Osteoblast (primary cell): ENCODE results near the gene UBE2U. TPM values are rescaled to one million over a fixed set of nuclear protein-coding genes. Genes with fewer than 3 reads are reported as not detected.

Experiments
- DNase-seq: peaks from one replicate; pipeline ENCODE4 v3.0.0; 2011; ENCODE audit warnings: low spot score, mixed read lengths; ENCODE audit not compliant: insufficient read length; ENCODE audit errors: missing footprints
- H2AFZ ChIP-seq: 2 replicates; pipeline ENCODE4 v1.6.0; 2011; ENCODE audit warnings: mild to moderate bottlenecking, low read length
- H3K27ac ChIP-seq: 2 replicates; pipeline ENCODE4 v1.5.1; 2011; ENCODE audit warnings: mild to moderate bottlenecking, low read depth, low read length, moderate library complexity
- H3K27me3 ChIP-seq: 2 replicates; pipeline ENCODE4 v1.6.0; 2012; ENCODE audit warnings: mild to moderate bottlenecking, control low read depth, inconsistent platforms, low read length, moderate library complexity; ENCODE audit not compliant: insufficient read depth
- H3K36me3 ChIP-seq: 2 replicates; pipeline ENCODE4 v1.5.1; 2011; ENCODE audit warnings: mild to moderate bottlenecking, low read length, control low read depth, moderate library complexity; ENCODE audit not compliant: insufficient read depth
- H3K4me1 ChIP-seq: 2 replicates; pipeline ENCODE4 v1.5.1; 2011; ENCODE audit warnings: mild to moderate bottlenecking, low read length, control low read depth, moderate library complexity; ENCODE audit not compliant: insufficient read depth
- H3K4me2 ChIP-seq: 2 replicates; pipeline ENCODE4 v1.6.0; 2011; ENCODE audit warnings: mild to moderate bottlenecking, low read length; ENCODE audit not compliant: insufficient read depth
- H3K4me3 ChIP-seq: fragments of 200-600 bp; sonication (generic); 3 replicates; pipeline ENCODE4 v1.5.1; 2012; ENCODE audit warnings: mild to moderate bottlenecking, low read length, inconsistent platforms; ENCODE audit not compliant: insufficient read depth
- H3K79me2 ChIP-seq: 2 replicates; pipeline ENCODE4 v1.6.0; 2012; ENCODE audit warnings: mild to moderate bottlenecking, low read length, control low read depth, inconsistent platforms; ENCODE audit not compliant: insufficient read depth
- H3K9me3 ChIP-seq: 2 replicates; pipeline ENCODE4 v1.5.1; 2011; ENCODE audit warnings: low read depth, low read length, control low read depth
- H4K20me1 ChIP-seq: 2 replicates; pipeline ENCODE4 v1.6.0; 2012; ENCODE audit warnings: mild to moderate bottlenecking, low read length, control low read depth; ENCODE audit not compliant: insufficient read depth
- CTCF ChIP-seq: IDR thresholded peaks from 2 replicates; pipeline ENCODE4 v1.5.1; 2011; ENCODE audit warnings: mild to moderate bottlenecking, low read depth, low read length, moderate library complexity; ENCODE audit errors: extremely low read depth
- total RNA-seq: library from RNA; depleted of rRNA; stranded (reverse); fragments of >200 nt; gene quantifications from 2 replicates; pipeline ENCODE4 v1.2.3, GENCODE V29; 2012

UBE2U gene
- total RNA-seq, 1 donor = not detected

GRCh38 chr1:64194168-64195080 is 9.0 kb upstream of the UBE2U start:
- H3K79me2 ChIP-seq = no peaks in the 10 kb centered on the region
- no peak for DNase-seq
- H3K36me3 ChIP-seq = no peaks in the 10 kb centered on the region
- peak overlapping the region; percentile 86 for H2AFZ ChIP-seq
- H3K27me3 ChIP-seq = no peaks in the 10 kb centered on the region
- H4K20me1 ChIP-seq = no peaks in the 10 kb centered on the region
- no peaks in the 10 kb centered on the region for H3K9me3 ChIP-seq
- H3K4me3 ChIP-seq = no peak overlapping the region
- no peak for TF ChIP-seq CTCF
- H3K4me1 ChIP-seq = peaks cover 11% of the 10 kb centered on the region
- peak overlapping the region; percentile 5 for H3K4me2 ChIP-seq
- H3K27ac ChIP-seq = no peak overlapping the region

DNA sequence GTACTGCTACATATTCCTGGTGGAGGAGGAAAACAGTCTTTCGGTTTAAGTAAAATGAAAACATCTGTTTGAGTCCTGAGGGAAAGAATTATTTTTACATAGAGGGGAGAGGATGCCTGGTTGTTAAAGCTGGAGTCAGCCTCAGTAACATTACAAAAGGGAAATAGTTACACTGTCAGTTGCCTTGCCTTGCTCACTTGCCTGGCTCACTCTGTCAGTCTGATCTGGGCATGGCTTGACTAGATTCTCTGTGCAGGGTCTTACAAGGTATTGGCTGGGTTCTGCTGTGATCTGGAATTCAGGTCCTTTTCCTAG is 8.4 kb upstream of the UBE2U start:
- Histone ChIP-seq H3K27ac (no peak overlapping the region), H3K27me3 (no peaks in the 10 kb centered on the region), H4K20me1 (no peaks in the 10 kb centered on the region), H3K4me2 (peak overlapping the region; percentile 5), H3K79me2 (no peaks in the 10 kb centered on the region), H3K36me3 (no peaks in the 10 kb centered on the region), H2AFZ (peak overlapping the region; percentile 86), H3K4me3 (no peak overlapping the region), H3K4me1 (peaks cover 11% of the 10 kb centered on the region), H3K9me3 (no peaks in the 10 kb centered on the region)
- peak; percentile 86 for DNase-seq
- TF ChIP-seq CTCF = no peak

GRCh38 chr1:64196074-64196870 is 7.2 kb upstream of the UBE2U start:
- no peaks in the 10 kb centered on the region for H3K9me3 ChIP-seq
- H3K36me3 ChIP-seq = no peaks in the 10 kb centered on the region
- H2AFZ ChIP-seq = no peak overlapping the region
- no peaks in the 10 kb centered on the region for H4K20me1 ChIP-seq
- DNase-seq = no peak
- no peak overlapping the region for H3K27ac ChIP-seq
- H3K27me3 ChIP-seq = no peaks in the 10 kb centered on the region
- no peak overlapping the region for H3K4me3 ChIP-seq
- no peaks in the 10 kb centered on the region for H3K79me2 ChIP-seq
- TF ChIP-seq CTCF = no peak
- H3K4me1 ChIP-seq = peaks cover 11% of the 10 kb centered on the region
- H3K4me2 ChIP-seq = no peak overlapping the region

DNA sequence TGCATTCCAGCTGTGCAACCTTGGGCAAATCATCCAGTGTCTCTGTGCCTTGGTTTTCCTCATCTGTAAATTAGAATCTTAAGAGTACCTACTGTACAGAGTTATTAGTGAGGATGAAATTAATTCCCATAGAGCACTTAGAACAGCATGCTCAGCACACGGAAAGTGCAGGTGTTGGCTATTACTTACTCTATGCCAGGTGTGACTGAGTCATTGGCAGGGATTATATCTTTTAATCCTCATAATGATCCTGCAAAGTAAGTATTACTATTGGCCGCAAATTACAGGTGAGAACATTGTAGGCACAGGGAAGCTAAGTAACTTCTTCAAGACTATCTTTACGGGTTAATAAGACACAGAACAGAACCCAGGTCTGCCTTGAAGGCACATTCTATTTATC is 6.3 kb upstream of the UBE2U start:
- Histone ChIP-seq H3K79me2 (no peaks in the 10 kb centered on the region), H3K4me3 (no peak overlapping the region), H3K27ac (no peak overlapping the region), H4K20me1 (no peaks in the 10 kb centered on the region), H3K27me3 (no peaks in the 10 kb centered on the region), H3K4me2 (no peak overlapping the region), H3K36me3 (no peaks in the 10 kb centered on the region), H3K4me1 (peaks cover 11% of the 10 kb centered on the region), H3K9me3 (no peaks in the 10 kb centered on the region), H2AFZ (no peak overlapping the region)
- no peak for DNase-seq
- TF ChIP-seq CTCF = no peak
